ENCODE results near the gene PCARE. TPM values are rescaled to one million over a fixed set of nuclear protein-coding genes. Genes with fewer than 3 reads are reported as not detected.

The PCARE gene
- total and polyA plus RNA-seq, 2 of the 8 experiments (the other 6 are each of a cell fraction or from before 2014, with no cell fraction given) = not detected

- H2AFZ ChIP-seq (ENCODE audit: low read length) = no peak overlapping the region
- no peak for TF ChIP-seq POU5F1 (IDR thresholded peaks at IDR 0.05; ENCODE audit: low read depth, low read length)
- no peak for TF ChIP-seq KDM4A (IDR thresholded peaks at IDR 0.05; ENCODE audit: low read depth, low read length, severe bottlenecking)
- TF ChIP-seq MAX (IDR thresholded peaks at IDR 0.05) = no peak
- TF ChIP-seq POLR2A (IDR thresholded peaks at IDR 0.05; ENCODE audit: control extremely low read depth in 1 of 2, low read depth in 2 of 2, low read length in 2 of 2) = no peak
- H4K8ac ChIP-seq (ENCODE audit: extremely low read depth, insufficient read depth, low read length) = no peak overlapping the region
- no peak overlapping the region for H3K14ac ChIP-seq (ENCODE audit: insufficient read length)
- DNase-seq (ENCODE audit: low read depth in 1 of 2, low spot score in 2 of 2) = no peak
- no peak overlapping the region for H3K27ac ChIP-seq (ENCODE audit: low read depth, low read length)
- H2BK5ac ChIP-seq (ENCODE audit: low read depth, low read length) = no peak overlapping the region
- no peaks in the 10 kb centered on the region for H3K9me3 ChIP-seq (ENCODE audit: insufficient read depth in 2 of 2, low read depth in 1 of 2, low read length in 1 of 2)
- H3K9ac ChIP-seq (replicated peaks in 1 of 4; ENCODE audit: extremely low read depth in 1 of 4, low read depth in 3 of 4, low read length in 3 of 4) = no peak overlapping the region
- no peak overlapping the region for H2BK12ac ChIP-seq (ENCODE audit: low read depth, low read length)
- no peak overlapping the region for H3K56ac ChIP-seq (replicated peaks; ENCODE audit: insufficient read length, low read depth, low read length)
- ChIA-PET CTCF (ENCODE audit: partially characterized antibody) (no interaction called here), POLR2A (ENCODE audit: partially characterized antibody) (no interaction called here)
- H4K91ac ChIP-seq (replicated peaks; ENCODE audit: insufficient read length, low read length) = no peak overlapping the region
- no peak overlapping the region for H3K4me2 ChIP-seq (ENCODE audit: insufficient read depth in 1 of 2, low read depth in 2 of 2, low read length in 2 of 2)
- no peaks in the 10 kb centered on the region for H3K4me1 ChIP-seq (replicated peaks in 1 of 4; ENCODE audit: control insufficient read depth in 3 of 4, insufficient read depth in 4 of 4, low read length in 3 of 4)
- H3K4ac ChIP-seq (replicated peaks; ENCODE audit: insufficient read length, low read depth, low read length) = no peak overlapping the region
- H3K4me3 ChIP-seq (ENCODE audit: extremely low read depth in 1 of 4, insufficient read depth in 2 of 4, low read depth in 3 of 4, low read length in 4 of 4) = no peak overlapping the region
- 93% methylated on average over 2 of the region's 2 CpGs; no CpG with 5 or more reads in 1 of the 2 experiments for WGBS, 2 experiments (ENCODE audit: extremely low coverage in 1 of 2, insufficient coverage in 1 of 2, insufficient read length in 1 of 2, insufficient replicate concordance in 2 of 2, low coverage in 1 of 2, low lambda C conversion rate in 2 of 2, missing lambda C conversion rate in 1 of 2)
- FAIRE-seq = no peak
- no peak overlapping the region for H4K5ac ChIP-seq (ENCODE audit: insufficient read length, low read depth, low read length)
- no peak overlapping the region for H2BK15ac ChIP-seq (ENCODE audit: low read length)
- no peak overlapping the region for H3K23ac ChIP-seq (ENCODE audit: insufficient read length)
- H3K18ac ChIP-seq (ENCODE audit: extremely low read depth, low read length) = no peak overlapping the region
- H3K79me1 ChIP-seq (ENCODE audit: low read depth, low read length) = no peaks in the 10 kb centered on the region
- H3K23me2 ChIP-seq (ENCODE audit: low read depth, low read length) = no peaks in the 10 kb centered on the region
- H3K79me2 ChIP-seq (ENCODE audit: control insufficient read depth in 1 of 2, insufficient read depth in 2 of 2, low read length in 2 of 2) = no peaks in the 10 kb centered on the region
- H3K36me3 ChIP-seq (ENCODE audit: control insufficient read depth in 2 of 4, insufficient read depth in 4 of 4, low read length in 3 of 4) = no peaks in the 10 kb centered on the region
- no peak overlapping the region for H2BK20ac ChIP-seq (ENCODE audit: low read length)
- peaks cover 8 to 17% (median 13%) of the 10 kb centered on the region in 4 experiments for H3K27me3 ChIP-seq (replicated peaks in 1 of 4; ENCODE audit: control insufficient read depth in 3 of 4, extremely low read depth in 1 of 4, insufficient read depth in 3 of 4, low read length in 3 of 4)
- H4K20me1 ChIP-seq (replicated peaks in 1 of 2; ENCODE audit: control insufficient read depth in 1 of 2, insufficient read depth in 2 of 2, low read length in 2 of 2) = no peaks in the 10 kb centered on the region
- no peak overlapping the region for H2BK120ac ChIP-seq (replicated peaks; ENCODE audit: low read depth, low read length)
- H2AK5ac ChIP-seq (ENCODE audit: low read depth, low read length) = no peak overlapping the region
Measured at GRCh38 chr2:29109246-29109645, 34.9 kb upstream of the PCARE start.

Measured in H1 (cell line).